Activated CD4-positive, alpha-beta T cell treated with anti-CD3 and anti-CD28 coated beads, Interleukin-2, amount 10 ng/mL, durations not matched to agents 24 days and 14 days (primary cell): Measurements from ENCODE around the gene HSPA4. TPM values are rescaled to one million over a fixed set of nuclear protein-coding genes. Genes with fewer than 3 reads are reported as not detected.
A peak's percentile ranks its signal among the peaks of the same experiment; 100 is the strongest.
"Not testable (repeated sequence)": the region's sequence is repeated elsewhere in the genome, so short reads cannot be mapped to it uniquely, and the experiment has no call there.

ENCODE experiments used
- DNase-seq: peaks from one replicate; pipeline ENCODE4 v3.0.0; 2022
- H3K27ac Mint-ChIP-seq: one replicate; pipeline ENCODE4 v1.8.0; 2022; ENCODE audit warnings: mild to moderate bottlenecking, mixed read lengths
- H3K27me3 Mint-ChIP-seq: one replicate; pipeline ENCODE4 v1.8.0; 2022; ENCODE audit warnings: mixed read lengths
- H3K36me3 Mint-ChIP-seq: one replicate; pipeline ENCODE4 v1.8.0; 2022; ENCODE audit warnings: low read depth, mild to moderate bottlenecking, mixed read lengths
- H3K4me1 Mint-ChIP-seq: one replicate; pipeline ENCODE4 v1.8.0; 2021; ENCODE audit warnings: mixed read lengths
- H3K4me3 Mint-ChIP-seq: one replicate; pipeline ENCODE4 v1.8.0; 2022; ENCODE audit warnings: mild to moderate bottlenecking, moderate library complexity, mixed read lengths
- H3K9me3 Mint-ChIP-seq: one replicate; pipeline ENCODE4 v1.8.0; 2021; ENCODE audit warnings: mixed read lengths
- intact Hi-C: fragments of 100-400 bp; cut with micrococcal nuclease; formaldehyde crosslinking; loops from one replicate; pipeline ENCODE4 v1.15.1; 2023
- total RNA-seq: library from RNA; stranded (reverse); gene quantifications from 2 replicates; pipeline ENCODE4 v1.2.3, GENCODE V29; 2022

HSPA4 gene
- total RNA-seq, 1 donor from 2014 or later, result 270 TPM

- DNase-seq, result no peak
- Mint-ChIP-seq H3K27ac (no peak overlapping the region), H3K36me3 (no peaks in the 10 kb centered on the region), H3K27me3 (peaks cover 10% of the 10 kb centered on the region), H3K9me3 (no peaks in the 10 kb centered on the region), H3K4me1 (peaks cover 4% of the 10 kb centered on the region), H3K4me3 (no peak overlapping the region)
- intact Hi-C loops, result no loop called here
These were observed 16.6 kb upstream of the HSPA4 start for GRCh38 chr5:133035224-133035623.

GRCh38 chr5:133036677-133037076 is 15.1 kb upstream of the HSPA4 start:
- H3K27ac Mint-ChIP-seq, H3K36me3 Mint-ChIP-seq, H3K4me1 Mint-ChIP-seq, intact Hi-C loops, H3K27me3 Mint-ChIP-seq, DNase-seq, H3K9me3 Mint-ChIP-seq, H3K4me3 Mint-ChIP-seq: not testable (repeated sequence)

DNA sequence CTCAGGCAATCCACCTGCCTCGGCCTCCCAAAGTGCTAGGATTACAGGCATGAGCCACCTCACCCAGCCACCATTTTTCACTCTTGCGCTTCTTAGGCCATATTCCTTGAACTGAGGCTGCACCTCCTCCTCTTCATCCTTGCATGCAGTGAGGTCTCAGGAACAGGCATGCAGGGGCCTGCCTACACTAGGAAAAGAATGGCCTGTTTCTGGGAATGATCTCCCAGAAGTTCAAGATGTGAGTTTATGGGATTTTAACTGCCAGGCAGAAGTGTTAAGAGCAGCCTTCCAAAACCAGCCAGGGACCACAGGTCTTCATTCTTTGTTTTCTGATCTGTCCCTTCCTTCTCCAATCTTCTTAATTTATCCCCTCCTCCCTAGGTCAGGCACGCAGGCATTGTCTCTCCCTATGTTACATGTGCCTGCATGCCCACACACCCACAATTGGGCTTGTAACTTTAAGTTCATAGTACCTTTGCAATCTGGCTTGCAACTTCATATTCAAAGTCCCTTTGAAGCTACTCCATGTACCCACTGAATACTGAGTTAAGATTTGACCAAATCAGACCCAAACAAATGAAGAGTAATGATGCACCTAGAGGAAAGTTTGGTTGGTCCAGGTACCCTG is 10.5 kb upstream of the HSPA4 start:
- H3K36me3 Mint-ChIP-seq, result no peaks in the 10 kb centered on the region
- H3K4me3 Mint-ChIP-seq, result no peak overlapping the region
- peaks cover 2% of the 10 kb centered on the region for H3K4me1 Mint-ChIP-seq
- no peaks in the 10 kb centered on the region for H3K9me3 Mint-ChIP-seq
- H3K27me3 Mint-ChIP-seq, result peaks cover under 1% of the 10 kb centered on the region
- DNase-seq, result no peak
- no peak overlapping the region for H3K27ac Mint-ChIP-seq
- intact Hi-C loops, result no loop called here

GRCh38 chr5:133041910-133042309 is 9.9 kb upstream of the HSPA4 start:
- H3K4me1 Mint-ChIP-seq, result peaks cover 2% of the 10 kb centered on the region
- intact Hi-C loops, result no loop called here
- no peak for DNase-seq
- no peaks in the 10 kb centered on the region for H3K27me3 Mint-ChIP-seq
- no peak overlapping the region for H3K27ac Mint-ChIP-seq
- no peaks in the 10 kb centered on the region for H3K9me3 Mint-ChIP-seq
- no peaks in the 10 kb centered on the region for H3K36me3 Mint-ChIP-seq
- H3K4me3 Mint-ChIP-seq, result no peak overlapping the region

- H3K27ac Mint-ChIP-seq, H3K9me3 Mint-ChIP-seq, intact Hi-C loops, DNase-seq, H3K4me3 Mint-ChIP-seq, H3K36me3 Mint-ChIP-seq, H3K27me3 Mint-ChIP-seq: not testable (repeated sequence)
- peaks cover 17% of the 10 kb centered on the region for H3K4me1 Mint-ChIP-seq
These were observed 5.3 kb upstream of the HSPA4 start for GRCh38 chr5:133046560-133046959.

DNA sequence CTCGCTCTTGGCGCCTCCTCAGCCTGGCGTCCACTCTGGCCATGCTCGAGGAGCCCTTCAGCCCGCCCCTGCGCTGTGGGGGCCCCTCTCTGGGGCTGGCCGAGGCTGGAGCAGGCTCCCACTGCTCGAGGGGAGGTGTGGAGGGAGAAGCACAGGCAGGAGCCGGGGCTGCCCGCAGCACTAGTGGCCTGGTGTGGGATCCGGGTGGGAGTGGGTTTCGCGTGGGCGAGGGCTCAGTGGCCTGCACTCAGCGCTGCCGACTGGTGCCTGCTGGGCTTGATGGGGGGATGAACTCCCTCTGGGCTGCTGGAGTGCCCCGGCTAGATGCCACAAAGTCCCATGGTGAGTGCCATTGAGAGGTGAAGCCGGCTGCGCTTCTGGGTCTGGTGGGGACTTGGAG is 4.4 kb upstream of the HSPA4 start:
- no peak for DNase-seq
- H3K27me3 Mint-ChIP-seq, result peaks cover 2% of the 10 kb centered on the region
- peaks cover under 1% of the 10 kb centered on the region for H3K36me3 Mint-ChIP-seq
- H3K4me1 Mint-ChIP-seq, result peaks cover 17% of the 10 kb centered on the region
- H3K4me3 Mint-ChIP-seq, result no peak overlapping the region
- H3K9me3 Mint-ChIP-seq, result no peaks in the 10 kb centered on the region
- no peak overlapping the region for H3K27ac Mint-ChIP-seq
- intact Hi-C loops, result no loop called here

DNA sequence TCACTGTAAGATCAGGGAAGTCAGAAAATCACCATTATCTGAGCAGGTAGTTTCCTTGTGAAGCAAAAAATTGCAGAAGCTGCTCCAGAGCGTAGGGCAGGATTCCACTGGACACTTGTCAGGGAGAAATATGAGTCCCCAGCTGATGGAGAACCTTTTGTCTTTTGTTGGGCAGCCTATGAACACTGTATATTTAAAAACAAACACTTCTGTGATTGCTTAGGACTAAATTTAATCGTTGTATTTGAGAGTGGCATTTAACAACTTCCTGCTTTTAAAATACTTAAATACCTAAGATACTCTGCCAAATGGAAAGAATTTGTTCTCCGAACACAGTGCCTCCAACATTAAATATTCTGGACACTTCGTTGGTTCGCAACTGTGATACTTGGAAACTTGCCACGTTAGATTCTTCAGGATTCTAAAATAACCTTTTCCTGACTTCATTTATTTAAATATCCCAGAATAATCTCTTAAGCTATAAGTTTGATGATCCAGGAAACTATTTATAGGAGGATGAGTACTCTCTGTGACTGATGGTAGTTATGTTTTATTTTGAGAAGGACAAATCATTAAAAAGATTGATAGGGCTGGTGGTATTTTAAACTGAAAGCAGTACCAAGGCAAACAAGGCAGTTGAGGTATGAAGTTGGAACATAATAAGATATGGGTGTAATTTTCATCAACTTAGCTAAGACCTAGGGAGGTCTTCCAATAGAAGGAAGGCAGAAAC is 2.7 kb upstream of the HSPA4 start:
- Mint-ChIP-seq H3K27me3 (peaks cover 2% of the 10 kb centered on the region), H3K27ac (peak overlapping the region; percentile 17), H3K4me3 (no peak overlapping the region), H3K9me3 (no peaks in the 10 kb centered on the region), H3K4me1 (peaks cover 15% of the 10 kb centered on the region), H3K36me3 (peaks cover 10% of the 10 kb centered on the region)
- intact Hi-C loops, result no loop called here
- no peak for DNase-seq

DNA sequence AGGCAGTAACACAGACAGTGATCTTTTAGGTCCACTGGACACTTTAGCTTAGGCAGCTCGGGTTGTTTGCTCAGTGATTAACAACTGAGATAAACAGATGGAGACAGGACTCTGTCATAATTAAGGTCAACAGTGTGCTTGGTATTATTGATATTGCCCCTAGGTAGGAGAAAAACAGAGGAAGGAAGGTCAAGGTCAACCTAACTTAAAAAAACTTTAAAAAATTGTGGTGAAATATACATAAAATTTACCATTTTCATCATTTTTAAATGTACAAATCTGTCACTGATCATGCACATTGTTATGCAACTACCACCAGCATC is 2.1 kb upstream of the HSPA4 start:
- DNase-seq, result no peak
- Mint-ChIP-seq H3K27ac (peak overlapping the region; percentile 17), H3K36me3 (peaks cover 10% of the 10 kb centered on the region), H3K4me3 (peak overlapping the region; percentile 34), H3K4me1 (peaks cover 16% of the 10 kb centered on the region), H3K27me3 (peaks cover 2% of the 10 kb centered on the region), H3K9me3 (no peaks in the 10 kb centered on the region)
- intact Hi-C loops, result loop anchor here (5.0 to 10.0 kb wide), 4 partner anchors 217 to 1415 kb away; partner anchors contain the start of genes RAPGEF6, SHROOM1, SKP1 and UBE2B

GRCh38 chr5:133050521-133050920 is 1.3 kb upstream of the HSPA4 start:
- H3K9me3 Mint-ChIP-seq, result no peaks in the 10 kb centered on the region
- peak overlapping the region; percentile 89 for H3K4me3 Mint-ChIP-seq
- peak overlapping the region; percentile 99 for H3K27ac Mint-ChIP-seq
- DNase-seq, result peak; percentile 63
- peaks cover 13% of the 10 kb centered on the region for H3K36me3 Mint-ChIP-seq
- peaks cover 19% of the 10 kb centered on the region for H3K4me1 Mint-ChIP-seq
- H3K27me3 Mint-ChIP-seq, result peaks cover 2% of the 10 kb centered on the region
- intact Hi-C loops, result loop anchor here (5.0 to 10.0 kb wide), 4 partner anchors 218 to 1416 kb away; partner anchors contain the start of genes RAPGEF6, SHROOM1, SKP1 and UBE2B

GRCh38 chr5:133051061-133051541 is 712 bp upstream of the HSPA4 start:
- peaks cover 14% of the 10 kb centered on the region for H3K36me3 Mint-ChIP-seq
- intact Hi-C loops, result loop anchor here (1.0 to 10.0 kb wide), 7 partner anchors 25 to 1416 kb away; partner anchors contain the start of genes AFF4, GDF9, RAPGEF6 and SHROOM1
- peaks cover 23% of the 10 kb centered on the region for H3K4me1 Mint-ChIP-seq
- H3K9me3 Mint-ChIP-seq, result no peaks in the 10 kb centered on the region
- no peak for DNase-seq
- peaks cover 2% of the 10 kb centered on the region for H3K27me3 Mint-ChIP-seq
- H3K4me3 Mint-ChIP-seq, result peak overlapping the region; percentile 89
- peak overlapping the region; percentile 99 for H3K27ac Mint-ChIP-seq

- H3K27me3 Mint-ChIP-seq, result peaks cover 2% of the 10 kb centered on the region
These were observed 733 bp downstream of the HSPA4 start for GRCh38 chr5:133052317-133053175.

DNA sequence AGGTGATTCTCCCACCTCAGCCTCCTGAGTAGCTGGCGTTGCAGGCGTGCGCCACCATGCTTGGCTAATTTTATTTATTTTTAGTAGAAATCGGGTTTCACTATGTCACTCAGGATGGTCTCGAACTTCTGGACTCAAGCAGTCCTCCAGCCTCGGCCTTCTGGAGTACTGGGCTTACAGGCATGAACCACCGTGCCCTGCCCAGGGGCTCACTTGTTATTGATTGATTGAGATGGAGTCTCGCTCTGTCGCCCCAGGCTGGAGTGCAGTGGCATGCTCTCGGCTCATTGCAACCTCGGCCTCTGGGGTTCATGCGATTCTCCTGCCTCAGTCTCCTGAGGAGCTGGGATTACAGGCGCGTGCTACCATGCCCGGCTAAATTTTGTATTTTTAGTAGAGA is 1.6 kb downstream of the HSPA4 start:
- intact Hi-C loops, result loop anchor here (2.0 to 10.0 kb wide), 5 partner anchors 27 to 1419 kb away; partner anchors contain the start of genes RAPGEF6, SHROOM1, SKP1 and UBE2B
- Mint-ChIP-seq H3K27me3 (no peaks in the 10 kb centered on the region), H3K4me3 (peak overlapping the region; percentile 89), H3K9me3 (no peaks in the 10 kb centered on the region), H3K36me3 (peaks cover 14% of the 10 kb centered on the region), H3K27ac (no peak overlapping the region), H3K4me1 (peaks cover 34% of the 10 kb centered on the region)
- no peak for DNase-seq

More at GRCh38 chr5:133052317-133053175, 733 bp downstream of the HSPA4 start:
- intact Hi-C loops, result loop anchor here (2.0 to 10.0 kb wide), 5 partner anchors 28 to 1418 kb away; partner anchors contain the start of genes RAPGEF6, SHROOM1, SKP1 and UBE2B
- peak overlapping the region; percentile 89 for H3K4me3 Mint-ChIP-seq
- no peaks in the 10 kb centered on the region for H3K9me3 Mint-ChIP-seq
- peaks cover 28% of the 10 kb centered on the region for H3K4me1 Mint-ChIP-seq
- peak overlapping the region; percentile 99 for H3K27ac Mint-ChIP-seq
- peaks cover 14% of the 10 kb centered on the region for H3K36me3 Mint-ChIP-seq
- peak; percentile 89 for DNase-seq

GRCh38 chr5:133054697-133055471 is 3.1 kb downstream of the HSPA4 start:
- Mint-ChIP-seq H3K27me3 (no peaks in the 10 kb centered on the region), H3K9me3 (no peaks in the 10 kb centered on the region), H3K4me3 (peak overlapping the region; percentile 47), H3K4me1 (peaks cover 25% of the 10 kb centered on the region), H3K36me3 (peaks cover 14% of the 10 kb centered on the region), H3K27ac (no peak overlapping the region)
- DNase-seq, result no peak
- intact Hi-C loops, result loop anchor here (5.0 to 10.0 kb wide), 4 partner anchors 223 to 1420 kb away; partner anchors contain the start of genes RAPGEF6, SHROOM1, SKP1 and UBE2B
